ENCODE measurements around the gene CSTPP1.

CSTPP1 gene

GRCh38 chr11:47184711-47185304 lies 248.2 kb downstream of the CSTPP1 start:
- no peaks in the 10 kb centered on the region for H3K9me2 ChIP-seq (ENCODE audit: low read depth, low read length)
- no peaks in the 10 kb centered on the region for H3K36me3 ChIP-seq (ENCODE audit: insufficient read depth, low read length)
- no peak overlapping the region for H2AFZ ChIP-seq (ENCODE audit: low read length)
- H3K27me3 ChIP-seq (ENCODE audit: insufficient read depth, low read length) = peaks cover 10% of the 10 kb centered on the region; the same call in 1 of the 2 replicates
- H3F3A ChIP-seq (ENCODE audit: insufficient read depth, low read length) = no peaks in the 10 kb centered on the region
- no peaks in the 10 kb centered on the region for H3K9me3 ChIP-seq (ENCODE audit: low read length)
- no peaks in the 10 kb centered on the region for H3K79me2 ChIP-seq (ENCODE audit: insufficient read depth, low read length)
- no peak for TF ChIP-seq CTCF (IDR thresholded peaks at IDR 0.05; ENCODE audit: low read length)
- H3K4me2 ChIP-seq (ENCODE audit: low read length) = no peak overlapping the region
- H4K20me1 ChIP-seq (ENCODE audit: insufficient read depth, low read length) = no peaks in the 10 kb centered on the region
- no peak overlapping the region for H3K4me3 ChIP-seq (ENCODE audit: low read depth, low read length, poor library complexity, severe bottlenecking)
- no peak overlapping the region for H3K27ac ChIP-seq (ENCODE audit: low read depth, low read length, poor library complexity, severe bottlenecking)
- H3K9ac ChIP-seq (ENCODE audit: low read length) = no peak overlapping the region
- H3K4me1 ChIP-seq (ENCODE audit: insufficient read depth, low read length, severe bottlenecking) = peaks cover 16% of the 10 kb centered on the region

GRCh38 chr11:47185305-47186075 lies 248.9 kb downstream of the CSTPP1 start:
- H3K9me3 ChIP-seq (ENCODE audit: low read length) = no peaks in the 10 kb centered on the region
- H3K4me2 ChIP-seq (ENCODE audit: low read length) = peak overlapping the region; percentile 72
- no peaks in the 10 kb centered on the region for H4K20me1 ChIP-seq (ENCODE audit: insufficient read depth, low read length)
- H3K4me1 ChIP-seq (ENCODE audit: insufficient read depth, low read length, severe bottlenecking) = peaks cover 16% of the 10 kb centered on the region
- no peaks in the 10 kb centered on the region for H3F3A ChIP-seq (ENCODE audit: insufficient read depth, low read length)
- H3K36me3 ChIP-seq (ENCODE audit: insufficient read depth, low read length) = no peaks in the 10 kb centered on the region
- H3K9me2 ChIP-seq (ENCODE audit: low read depth, low read length) = no peaks in the 10 kb centered on the region
- H3K79me2 ChIP-seq (ENCODE audit: insufficient read depth, low read length) = no peaks in the 10 kb centered on the region
- TF ChIP-seq CTCF (IDR thresholded peaks at IDR 0.05; ENCODE audit: low read length) = no peak
- H3K4me3 ChIP-seq (ENCODE audit: low read depth, low read length, poor library complexity, severe bottlenecking) = peak overlapping the region; percentile 55
- H3K27ac ChIP-seq (ENCODE audit: low read depth, low read length, poor library complexity, severe bottlenecking) = no peak overlapping the region
- peaks cover 10% of the 10 kb centered on the region; the same call in 1 of the 2 replicates for H3K27me3 ChIP-seq (ENCODE audit: insufficient read depth, low read length)
- H3K9ac ChIP-seq (ENCODE audit: low read length) = peak overlapping the region; percentile 48
- H2AFZ ChIP-seq (ENCODE audit: low read length) = no peak overlapping the region

GRCh38 chr11:47186076-47186699 lies 249.6 kb downstream of the CSTPP1 start, which contains the start of gene PACSIN3:
Gene PACSIN3 (minus strand): TSS chr11:47186434. CDS start chr11:47182727, 3,707 bp downstream.
- no peak for TF ChIP-seq EZH2 (IDR thresholded peaks at IDR 0.05; ENCODE audit: borderline replicate concordance, low read length)
- no peak for TF ChIP-seq CTCF (IDR thresholded peaks at IDR 0.05; ENCODE audit: low read length)
- H3K4me1 ChIP-seq (ENCODE audit: insufficient read depth, low read length, severe bottlenecking) = peaks cover 16% of the 10 kb centered on the region
- no peak within 1 kb of the TSS for H2AFZ ChIP-seq (ENCODE audit: low read length)
- H3K4me3 ChIP-seq (ENCODE audit: low read depth, low read length, poor library complexity, severe bottlenecking) = peak within 1 kb of the TSS; percentile 55
- H3K9me2 ChIP-seq (ENCODE audit: low read depth, low read length) = no peaks in the 10 kb centered on the region
- H3K27me3 ChIP-seq (ENCODE audit: insufficient read depth, low read length) = peaks cover 10% of the 10 kb centered on the region; the same call in 1 of the 2 replicates
- H3K27ac ChIP-seq (ENCODE audit: low read depth, low read length, poor library complexity, severe bottlenecking) = no peak within 1 kb of the TSS
- H3K9ac ChIP-seq (ENCODE audit: low read length) = peak within 1 kb of the TSS; percentile 48
- H3K79me2 ChIP-seq (ENCODE audit: insufficient read depth, low read length) = no peaks in the 10 kb centered on the region
- H3F3A ChIP-seq (ENCODE audit: insufficient read depth, low read length) = no peaks in the 10 kb centered on the region
- peak within 1 kb of the TSS; percentile 72 for H3K4me2 ChIP-seq (ENCODE audit: low read length)
- H4K20me1 ChIP-seq (ENCODE audit: insufficient read depth, low read length) = no peaks in the 10 kb centered on the region
- no peaks in the 10 kb centered on the region for H3K36me3 ChIP-seq (ENCODE audit: insufficient read depth, low read length)
- no peaks in the 10 kb centered on the region for H3K9me3 ChIP-seq (ENCODE audit: low read length)

All from OCI-LY1 (cell line).